Neural cell (in vitro differentiated cells): ENCODE measurements around the gene SLC9A6. TPM values are rescaled to one million over a fixed set of nuclear protein-coding genes. Genes with fewer than 3 reads are reported as not detected.

Experiments used
- H2AFZ ChIP-seq: fragments of 200-600, 300-800 bp; sonication (generic), shearing (Covaris generic); 2 replicates; pipeline ENCODE4 v1.6.0; 2014; ENCODE audit warnings: low read depth, mild to moderate bottlenecking, antibody characterized with exemption, low read length, moderate library complexity
- H3F3A ChIP-seq: fragments of 200-600 bp; shearing (Covaris generic); 2 replicates; pipeline ENCODE4 v1.6.1; 2016; ENCODE audit warnings: mild to moderate bottlenecking, moderate library complexity, mixed read lengths, antibody characterized with exemption, low read length; ENCODE audit not compliant: insufficient read depth, poor library complexity, severe bottlenecking
- H3K27ac ChIP-seq: fragments of 200-600, 300-800 bp; sonication (generic), shearing (Covaris generic); 2 replicates; pipeline ENCODE4 v1.5.1; 2014; ENCODE audit warnings: mild to moderate bottlenecking, low read length, moderate library complexity
- H3K27me3 ChIP-seq: fragments of 300-800, 200-600 bp; sonication (generic), shearing (Covaris generic); 2 replicates; pipeline ENCODE4 v1.6.0; 2014; ENCODE audit warnings: mild to moderate bottlenecking, low read depth, low read length, moderate library complexity; ENCODE audit not compliant: insufficient read depth
- H3K36me3 ChIP-seq: fragments of 300-800, 200-600 bp; sonication (generic), shearing (Covaris generic); 2 replicates; pipeline ENCODE4 v1.5.1; 2014; ENCODE audit warnings: mild to moderate bottlenecking, antibody characterized with exemption, low read length, moderate library complexity; ENCODE audit not compliant: insufficient read depth
- H3K4me2 ChIP-seq: fragments of 300-800, 200-600 bp; sonication (generic), shearing (Covaris generic); 2 replicates; pipeline ENCODE4 v1.6.0; 2014; ENCODE audit warnings: mild to moderate bottlenecking, low read length
- H3K4me3 ChIP-seq: fragments of 300-800, 200-600 bp; sonication (generic), shearing (Covaris generic); 2 replicates; pipeline ENCODE4 v1.5.1; 2014; ENCODE audit warnings: mild to moderate bottlenecking, low read length, moderate library complexity
- H3K79me2 ChIP-seq: fragments of 200-600 bp; shearing (Covaris generic); replicated peaks from 2 replicates; pipeline ENCODE4 v1.6.0; 2014; ENCODE audit warnings: mild to moderate bottlenecking, low read length, moderate library complexity; ENCODE audit not compliant: insufficient read depth
- H3K9ac ChIP-seq: fragments of 300-800, 200-600 bp; sonication (generic), shearing (Covaris generic); 2 replicates; pipeline ENCODE4 v1.6.1; 2016; ENCODE audit warnings: mild to moderate bottlenecking, low read length, mixed read lengths
- H3K9me2 ChIP-seq: fragments of 200-600 bp; shearing (Covaris generic); 2 replicates; pipeline ENCODE4 v1.6.1; 2016; ENCODE audit warnings: mild to moderate bottlenecking, low read length, mixed read lengths; ENCODE audit not compliant: insufficient read depth
- H3K9me3 ChIP-seq: fragments of 200-600, 300-800 bp; sonication (generic), shearing (Covaris generic); 2 replicates; pipeline ENCODE4 v1.6.1; 2016; ENCODE audit warnings: mild to moderate bottlenecking, mixed run types, low read length, moderate library complexity, mixed read lengths
- H4K20me1 ChIP-seq: fragments of 200-600 bp; shearing (Covaris generic); 2 replicates; pipeline ENCODE4 v1.6.1; 2016; ENCODE audit warnings: mild to moderate bottlenecking, mixed run types; ENCODE audit not compliant: insufficient read depth
- CTCF ChIP-seq: fragments of 450-650 bp; IDR thresholded peaks from 2 replicates; pipeline ENCODE4 v1.5.1; 2014; ENCODE audit warnings: antibody characterized with exemption, mild to moderate bottlenecking, moderate library complexity; ENCODE audit not compliant: poor library complexity, severe bottlenecking
- EP300 ChIP-seq: fragments of 450-650 bp; conservative IDR thresholded peaks from 2 replicates; pipeline ENCODE4 v1.6.1; 2014; ENCODE audit warnings: antibody characterized with exemption, mild to moderate bottlenecking, moderate library complexity; ENCODE audit not compliant: poor library complexity, severe bottlenecking
- EZH2 ChIP-seq: fragments of 200-600, 300-800 bp; shearing (Covaris generic), sonication (generic); IDR thresholded peaks from 2 replicates; pipeline ENCODE4 v1.6.1; 2014; ENCODE audit warnings: antibody characterized with exemption, low read length, borderline replicate concordance, mild to moderate bottlenecking; ENCODE audit not compliant: insufficient read depth, poor library complexity, severe bottlenecking
- MXI1 ChIP-seq: fragments of 450-650 bp; conservative IDR thresholded peaks from 2 replicates; pipeline ENCODE4 v1.6.1; 2014; ENCODE audit warnings: antibody characterized with exemption, mild to moderate bottlenecking; ENCODE audit not compliant: poor library complexity, severe bottlenecking
- POLR2AphosphoS5 ChIP-seq: IDR thresholded peaks from 2 replicates; pipeline ENCODE4 v1.6.1; 2012
- RAD21 ChIP-seq: fragments of 450-650 bp; conservative IDR thresholded peaks from 2 replicates; pipeline ENCODE4 v1.6.1; 2014; ENCODE audit warnings: antibody characterized with exemption, mild to moderate bottlenecking, moderate library complexity
- REST ChIP-seq: IDR thresholded peaks from 2 replicates; pipeline ENCODE4 v1.6.1; 2012; ENCODE audit warnings: borderline replicate concordance
- SMC3 ChIP-seq: fragments of 450-650 bp; conservative IDR thresholded peaks from 2 replicates; pipeline ENCODE4 v1.6.1; 2014; ENCODE audit warnings: antibody characterized with exemption, mild to moderate bottlenecking, moderate library complexity; ENCODE audit not compliant: poor library complexity
- TAF1 ChIP-seq: IDR thresholded peaks from 2 replicates; pipeline ENCODE4 v1.6.1; 2012; ENCODE audit warnings: low read depth
- polyA plus RNA-seq: library from polyadenylated mRNA; depleted of rRNA; stranded (reverse); fragments of >200 nt; gene quantifications from 2 replicates; pipeline ENCODE4 v1.2.3, GENCODE V29; 2014

Gene SLC9A6
- polyA plus RNA-seq, 1 donor from 2014 or later = 103 TPM

GRCh38 chrX:136055651-136056221 is 70.5 kb downstream of the SLC9A6 start:
- H3K27ac ChIP-seq = no peak overlapping the region
- no peak overlapping the region for H3K9ac ChIP-seq
- no peaks in the 10 kb centered on the region for H3K9me3 ChIP-seq
- no peak overlapping the region for H2AFZ ChIP-seq
- H3K27me3 ChIP-seq = no peaks in the 10 kb centered on the region
- TF ChIP-seq SMC3 (no peak), TAF1 (no peak), REST (no peak), EZH2 (no peak)
- no peak overlapping the region for H3K4me2 ChIP-seq
- H4K20me1 ChIP-seq = no peaks in the 10 kb centered on the region
- H3K9me2 ChIP-seq = no peaks in the 10 kb centered on the region
- no peaks in the 10 kb centered on the region for H3K36me3 ChIP-seq
- no peaks in the 10 kb centered on the region for H3K79me2 ChIP-seq
- H3K4me3 ChIP-seq = no peak overlapping the region
- H3F3A ChIP-seq = no peaks in the 10 kb centered on the region

GRCh38 chrX:136057567-136057966 is 72.3 kb downstream of the SLC9A6 start:
- Histone ChIP-seq H3K4me2 (no peak overlapping the region), H2AFZ (no peak overlapping the region), H3K9me2 (no peaks in the 10 kb centered on the region), H4K20me1 (no peaks in the 10 kb centered on the region), H3K4me3 (no peak overlapping the region), H3K9ac (no peak overlapping the region), H3K27ac (no peak overlapping the region), H3K9me3 (no peaks in the 10 kb centered on the region), H3F3A (no peaks in the 10 kb centered on the region), H3K79me2 (no peaks in the 10 kb centered on the region), H3K27me3 (no peaks in the 10 kb centered on the region), H3K36me3 (no peaks in the 10 kb centered on the region)
- no peak for TF ChIP-seq EP300

GRCh38 chrX:136059350-136059749 is 74.1 kb downstream of the SLC9A6 start:
- Histone ChIP-seq H3K4me2 (no peak overlapping the region), H3K9ac (no peak overlapping the region), H3K27ac (no peak overlapping the region), H3F3A (no peaks in the 10 kb centered on the region), H3K27me3 (no peaks in the 10 kb centered on the region), H4K20me1 (no peaks in the 10 kb centered on the region), H2AFZ (no peak overlapping the region), H3K9me2 (no peaks in the 10 kb centered on the region), H3K9me3 (no peaks in the 10 kb centered on the region), H3K4me3 (no peak overlapping the region), H3K36me3 (no peaks in the 10 kb centered on the region), H3K79me2 (no peaks in the 10 kb centered on the region)
- TF ChIP-seq SMC3 = no peak
- TF ChIP-seq EP300 = no peak
- no peak for TF ChIP-seq POLR2AphosphoS5
- TF ChIP-seq TAF1 = no peak
- no peak for TF ChIP-seq MXI1
- no peak for TF ChIP-seq EZH2
- TF ChIP-seq CTCF = no peak
- TF ChIP-seq RAD21 = no peak
- no peak for TF ChIP-seq REST
